K562 (cell line): Measurements from ENCODE around the gene TMEM61. TPM values are rescaled to one million over a fixed set of nuclear protein-coding genes. Genes with fewer than 3 reads are reported as not detected.

ENCODE experiments used
- CBX3 ChIP-seq, 2 experiments: IDR thresholded peaks; 1 replicate in 1 of 2; 2 replicates in 1 of 2; pipeline ENCODE4 v1.6.1; 2012; ENCODE audit warnings: inconsistent platforms in 2 of 2, low read length in 2 of 2, borderline replicate concordance in 1 of 2, control low read depth in 1 of 2
- GABPB2 ChIP-seq: fragments of 250-450 bp; sonication (Bioruptor Pico); conservative IDR thresholded peaks from 2 replicates; pipeline ENCODE4 v1.5.1; 2021; ENCODE audit warnings: mild to moderate bottlenecking
- NUFIP1 ChIP-seq: fragments of 450-650 bp; IDR thresholded peaks from 2 replicates; pipeline ENCODE4 v1.6.1; 2018; ENCODE audit not compliant: partially characterized antibody
- SOX6 ChIP-seq: fragments of 450-650 bp; IDR thresholded peaks from 2 replicates; pipeline ENCODE4 v1.6.1; 2014; ENCODE audit warnings: mild to moderate bottlenecking
- polyA plus RNA-seq, 8 experiments: library from polyadenylated mRNA; depleted of rRNA in 4 of 8; stranded (reverse) in 5 of 8; unstranded in 3 of 8; fragments of >200 nt; fragmentation: Nextera tagmentation in 2 of 8; fragmentation: Illumina TruSeq in 1 of 8; extraction: Ambion mirVana in 2 of 8; extraction: Trizol in 1 of 8; gene quantifications; 2 replicates each; pipeline versions ENCODE4 v1.2.1 to v1.2.3, GENCODE V29; 2011 to 2014; ENCODE audit warnings: inconsistent platforms in 1 of 8, missing spikeins in 1 of 8
- total RNA-seq, 7 experiments: library from RNA; depleted of rRNA in 6 of 7; stranded (reverse); fragments of >200 nt in 6 of 7; fragmentation: Illumina TruSeq in 2 of 7; extraction: Trizol in 2 of 7; gene quantifications; 2 replicates each; pipeline versions ENCODE4 v1.2.1 to v1.2.3, GENCODE V29; 2011 to 2021; ENCODE audit warnings: low replicate concordance in 1 of 7
- TF ChIP-seq, protein P1 (sequence below), 2 experiments: fragments of 450-650 bp in 1 of 2; sonication (generic) in 1 of 2; formaldehyde crosslinking in 1 of 2; IDR thresholded peaks; 2 replicates each; pipeline versions ENCODE4 v1.7.1 to v1.9.0; 2016 to 2022; ENCODE audit warnings: inconsistent platforms in 1 of 2, mild to moderate bottlenecking in 1 of 2, missing genetic modification reagents in 1 of 2

TMEM61 gene
- total and polyA plus RNA-seq, 9 of the 15 experiments (the other 6 are each of a cell fraction or from before 2014, with no cell fraction given): not detected

DNA sequence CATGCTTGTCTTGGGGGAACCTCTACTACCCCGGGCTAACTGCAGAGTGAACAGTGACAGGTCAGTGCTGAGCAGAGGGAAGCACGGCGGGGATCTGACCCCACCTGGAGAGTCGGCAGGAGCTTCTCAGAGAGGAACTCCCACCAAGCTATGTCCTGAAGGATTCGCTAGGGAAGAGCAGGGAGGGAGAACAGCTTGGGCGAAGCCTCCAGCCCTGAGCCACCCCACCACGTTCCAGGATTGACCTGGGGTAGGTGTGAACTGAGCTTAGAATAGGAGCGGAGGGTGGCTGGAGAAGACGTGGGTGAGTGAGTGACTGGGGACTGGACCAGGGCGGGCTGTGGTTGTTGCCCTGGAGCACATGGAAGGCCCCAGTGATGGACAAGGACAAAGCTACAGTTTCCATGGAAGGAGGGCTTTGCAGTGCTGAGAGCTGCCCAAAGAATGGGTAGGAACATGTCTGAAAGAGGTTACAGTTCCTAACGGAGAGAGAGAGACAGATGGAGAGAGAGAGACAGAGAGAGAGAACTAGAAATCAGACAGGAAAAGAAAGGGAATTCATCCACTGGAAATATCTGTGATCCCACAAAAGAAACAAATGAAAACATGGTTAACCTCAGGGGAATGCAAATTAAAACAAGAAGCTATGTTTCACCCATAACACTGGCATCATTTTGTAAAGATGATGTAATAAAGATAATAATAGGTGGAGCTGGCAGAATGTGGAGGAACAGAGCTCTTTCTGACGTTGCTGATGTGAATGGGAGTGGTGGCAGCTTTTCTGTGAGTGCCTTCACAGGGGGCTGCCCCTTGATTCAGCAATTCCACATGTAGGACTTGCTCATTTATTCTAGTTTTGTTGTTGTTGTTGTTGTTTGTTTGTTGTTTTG is 35.5 kb downstream of the TMEM61 start (continued):
- TF ChIP-seq, protein P1, sequence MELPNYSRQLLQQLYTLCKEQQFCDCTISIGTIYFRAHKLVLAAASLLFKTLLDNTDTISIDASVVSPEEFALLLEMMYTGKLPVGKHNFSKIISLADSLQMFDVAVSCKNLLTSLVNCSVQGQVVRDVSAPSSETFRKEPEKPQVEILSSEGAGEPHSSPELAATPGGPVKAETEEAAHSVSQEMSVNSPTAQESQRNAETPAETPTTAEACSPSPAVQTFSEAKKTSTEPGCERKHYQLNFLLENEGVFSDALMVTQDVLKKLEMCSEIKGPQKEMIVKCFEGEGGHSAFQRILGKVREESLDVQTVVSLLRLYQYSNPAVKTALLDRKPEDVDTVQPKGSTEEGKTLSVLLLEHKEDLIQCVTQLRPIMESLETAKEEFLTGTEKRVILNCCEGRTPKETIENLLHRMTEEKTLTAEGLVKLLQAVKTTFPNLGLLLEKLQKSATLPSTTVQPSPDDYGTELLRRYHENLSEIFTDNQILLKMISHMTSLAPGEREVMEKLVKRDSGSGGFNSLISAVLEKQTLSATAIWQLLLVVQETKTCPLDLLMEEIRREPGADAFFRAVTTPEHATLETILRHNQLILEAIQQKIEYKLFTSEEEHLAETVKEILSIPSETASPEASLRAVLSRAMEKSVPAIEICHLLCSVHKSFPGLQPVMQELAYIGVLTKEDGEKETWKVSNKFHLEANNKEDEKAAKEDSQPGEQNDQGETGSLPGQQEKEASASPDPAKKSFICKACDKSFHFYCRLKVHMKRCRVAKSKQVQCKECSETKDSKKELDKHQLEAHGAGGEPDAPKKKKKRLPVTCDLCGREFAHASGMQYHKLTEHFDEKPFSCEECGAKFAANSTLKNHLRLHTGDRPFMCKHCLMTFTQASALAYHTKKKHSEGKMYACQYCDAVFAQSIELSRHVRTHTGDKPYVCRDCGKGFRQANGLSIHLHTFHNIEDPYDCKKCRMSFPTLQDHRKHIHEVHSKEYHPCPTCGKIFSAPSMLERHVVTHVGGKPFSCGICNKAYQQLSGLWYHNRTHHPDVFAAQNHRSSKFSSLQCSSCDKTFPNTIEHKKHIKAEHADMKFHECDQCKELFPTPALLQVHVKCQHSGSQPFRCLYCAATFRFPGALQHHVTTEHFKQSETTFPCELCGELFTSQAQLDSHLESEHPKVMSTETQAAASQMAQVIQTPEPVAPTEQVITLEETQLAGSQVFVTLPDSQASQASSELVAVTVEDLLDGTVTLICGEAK (IDR thresholded peaks at IDR 0.05): no peak
- TF ChIP-seq, protein P1 (CRISPR knock-in tag; IDR thresholded peaks at IDR 0.05): no peak
- TF ChIP-seq CBX3 (IDR thresholded peaks at IDR 0.05; ENCODE audit: borderline replicate concordance in 1 of 2, low read length in 2 of 2): no peak
- no peak for TF ChIP-seq NUFIP1
- TF ChIP-seq SOX6: no peak
- TF ChIP-seq GABPB2: no peak
